ENCODE results near the gene CSF3R.

The CSF3R gene

DNA sequence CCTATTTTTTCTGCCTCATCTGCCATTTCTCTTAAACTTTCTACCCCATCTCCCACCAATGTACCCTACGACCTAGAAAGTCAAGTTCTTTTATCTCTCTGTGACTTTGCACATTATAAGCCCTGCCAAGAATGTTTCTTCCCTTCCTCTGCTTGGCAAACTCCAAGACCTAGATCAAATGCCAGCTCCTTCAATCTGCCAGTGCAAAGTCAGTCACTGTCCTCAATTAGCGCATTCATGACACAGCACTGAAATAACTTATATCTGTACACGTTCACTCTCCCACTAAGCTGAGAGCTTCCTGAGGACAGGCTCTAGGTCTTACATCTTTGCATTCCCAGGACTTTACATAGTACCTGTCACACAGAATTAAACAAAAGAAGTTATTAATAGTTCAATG, 63.6 kb downstream of the CSF3R start:
- Histone ChIP-seq H3K4me1 (ENCODE audit: control insufficient read depth, insufficient read depth, low read length) (peaks cover 4% of the 10 kb centered on the region; the same call in 1 of the 2 replicates), H3K9ac (ENCODE audit: low read length) (no peak overlapping the region), H3K9me3 (ENCODE audit: control insufficient read depth, insufficient read depth, low read depth, low read length) (no peaks in the 10 kb centered on the region), H3K27me3 (ENCODE audit: control insufficient read depth, insufficient read depth, low read length) (no peaks in the 10 kb centered on the region), H3K36me3 (ENCODE audit: control insufficient read depth, insufficient read depth, low read length) (peaks cover 5% of the 10 kb centered on the region; the same call in 1 of the 2 replicates), H3K27ac (ENCODE audit: low read depth, low read length) (no peak overlapping the region), H3K4me3 (ENCODE audit: low read depth, low read length) (no peak overlapping the region)

DNA sequence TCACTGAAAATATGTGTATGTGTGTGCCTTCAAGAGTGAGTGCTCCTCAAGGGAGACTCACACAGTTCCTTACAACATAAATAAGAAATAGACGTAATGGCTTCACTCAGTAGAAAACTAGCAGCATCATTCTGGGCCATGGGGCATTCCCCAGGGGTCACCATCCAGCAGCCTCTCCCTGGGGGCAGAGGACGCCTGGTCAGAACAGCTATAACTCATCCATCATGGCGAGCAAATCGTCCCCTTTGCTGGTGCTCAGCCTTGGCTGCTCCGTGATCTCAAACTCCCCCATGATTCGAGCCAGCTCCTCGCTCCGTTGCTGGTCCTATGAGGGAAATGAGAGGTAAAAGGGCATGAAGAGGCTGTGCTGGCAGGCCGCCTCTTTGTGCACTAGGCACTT, 64.8 kb downstream of the CSF3R start:
- Histone ChIP-seq H3K36me3 (ENCODE audit: control insufficient read depth, insufficient read depth, low read length) (peaks cover 5% of the 10 kb centered on the region; the same call in 1 of the 2 replicates), H3K9ac (ENCODE audit: low read length) (no peak overlapping the region), H3K27me3 (ENCODE audit: control insufficient read depth, insufficient read depth, low read length) (no peaks in the 10 kb centered on the region), H3K4me3 (ENCODE audit: low read depth, low read length) (no peak overlapping the region), H3K27ac (ENCODE audit: low read depth, low read length) (no peak overlapping the region), H3K4me1 (ENCODE audit: control insufficient read depth, insufficient read depth, low read length) (peaks cover 4% of the 10 kb centered on the region; the same call in 1 of the 2 replicates), H3K9me3 (ENCODE audit: control insufficient read depth, insufficient read depth, low read depth, low read length) (no peaks in the 10 kb centered on the region)

Data from HUES6 (cell line).